HCT116 (cell line): ENCODE results near the gene HARS2.

Experiments
- CEBPB ChIP-seq: IDR thresholded peaks from 2 replicates; pipeline ENCODE4 v1.6.1; 2012; ENCODE audit warnings: low read depth
- CTCF ChIP-seq, 3 experiments: fragments of 200-600 bp in 1 of 3; sonication (generic) in 1 of 3; IDR thresholded peaks in 2 of 3; conservative IDR thresholded peaks in 1 of 3; 2 replicates each; pipeline ENCODE4 v1.5.1; 2012 to 2017; ENCODE audit warnings: low read depth in 2 of 3, low read length in 2 of 3, antibody characterized with exemption in 1 of 3, borderline replicate concordance in 1 of 3, control low read depth in 1 of 3, mild to moderate bottlenecking in 1 of 3, mixed read lengths in 1 of 3, mixed run types in 1 of 3, moderate library complexity in 1 of 3; ENCODE audit not compliant: insufficient read depth in 1 of 3
- ELF1 ChIP-seq: IDR thresholded peaks from 2 replicates; pipeline ENCODE4 v1.6.1; 2012; ENCODE audit warnings: low read depth, borderline replicate concordance
- MAX ChIP-seq: IDR thresholded peaks from 2 replicates; pipeline ENCODE4 v1.6.1; 2012
- POLR2A ChIP-seq: IDR thresholded peaks from 2 replicates; pipeline ENCODE4 v1.7.0; 2011; ENCODE audit warnings: borderline replicate concordance; ENCODE audit not compliant: insufficient read depth, insufficient read length; ENCODE audit errors: extremely low read depth
- RAD21 ChIP-seq: IDR thresholded peaks from 2 replicates; pipeline ENCODE4 v1.6.1; 2012; ENCODE audit warnings: low read depth, mild to moderate bottlenecking
- SIN3A ChIP-seq: IDR thresholded peaks from 2 replicates; pipeline ENCODE4 v1.6.1; 2012; ENCODE audit warnings: low read depth
- TF ChIP-seq, protein P1 (sequence below): IDR thresholded peaks from 2 replicates; pipeline ENCODE4 v1.6.1; 2012; ENCODE audit warnings: low read depth

- no peak for TF ChIP-seq ELF1
- no peak for TF ChIP-seq CTCF (IDR thresholded peaks at IDR 0.05 in 2 of 3, conservative IDR thresholded peaks at IDR 0.05 in 1 of 3; ENCODE audit: borderline replicate concordance in 1 of 3, insufficient read depth in 1 of 3, low read depth in 2 of 3, low read length in 2 of 3)
- TF ChIP-seq POLR2A, result no peak
- TF ChIP-seq, protein P1, sequence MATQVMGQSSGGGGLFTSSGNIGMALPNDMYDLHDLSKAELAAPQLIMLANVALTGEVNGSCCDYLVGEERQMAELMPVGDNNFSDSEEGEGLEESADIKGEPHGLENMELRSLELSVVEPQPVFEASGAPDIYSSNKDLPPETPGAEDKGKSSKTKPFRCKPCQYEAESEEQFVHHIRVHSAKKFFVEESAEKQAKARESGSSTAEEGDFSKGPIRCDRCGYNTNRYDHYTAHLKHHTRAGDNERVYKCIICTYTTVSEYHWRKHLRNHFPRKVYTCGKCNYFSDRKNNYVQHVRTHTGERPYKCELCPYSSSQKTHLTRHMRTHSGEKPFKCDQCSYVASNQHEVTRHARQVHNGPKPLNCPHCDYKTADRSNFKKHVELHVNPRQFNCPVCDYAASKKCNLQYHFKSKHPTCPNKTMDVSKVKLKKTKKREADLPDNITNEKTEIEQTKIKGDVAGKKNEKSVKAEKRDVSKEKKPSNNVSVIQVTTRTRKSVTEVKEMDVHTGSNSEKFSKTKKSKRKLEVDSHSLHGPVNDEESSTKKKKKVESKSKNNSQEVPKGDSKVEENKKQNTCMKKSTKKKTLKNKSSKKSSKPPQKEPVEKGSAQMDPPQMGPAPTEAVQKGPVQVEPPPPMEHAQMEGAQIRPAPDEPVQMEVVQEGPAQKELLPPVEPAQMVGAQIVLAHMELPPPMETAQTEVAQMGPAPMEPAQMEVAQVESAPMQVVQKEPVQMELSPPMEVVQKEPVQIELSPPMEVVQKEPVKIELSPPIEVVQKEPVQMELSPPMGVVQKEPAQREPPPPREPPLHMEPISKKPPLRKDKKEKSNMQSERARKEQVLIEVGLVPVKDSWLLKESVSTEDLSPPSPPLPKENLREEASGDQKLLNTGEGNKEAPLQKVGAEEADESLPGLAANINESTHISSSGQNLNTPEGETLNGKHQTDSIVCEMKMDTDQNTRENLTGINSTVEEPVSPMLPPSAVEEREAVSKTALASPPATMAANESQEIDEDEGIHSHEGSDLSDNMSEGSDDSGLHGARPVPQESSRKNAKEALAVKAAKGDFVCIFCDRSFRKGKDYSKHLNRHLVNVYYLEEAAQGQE, result no peak
- TF ChIP-seq SIN3A, result no peak
- TF ChIP-seq RAD21, result no peak
- TF ChIP-seq CEBPB, result no peak
- TF ChIP-seq MAX, result no peak
Measured at GRCh38 chr5:140733098-140733497, 41.8 kb downstream of the HARS2 start.
